AG04450 (cell line): ENCODE data around the gene ZNF446. TPM values are rescaled to one million over a fixed set of nuclear protein-coding genes. Genes with fewer than 3 reads are reported as not detected.
A peak's percentile ranks its signal among the peaks of the same experiment; 100 is the strongest.

Experiments used
- CTCF ChIA-PET: fragments of 300-600, 350-600 bp; formaldehyde crosslinking; extraction: SDS; loops from one replicate; lab custom pipeline; 2022; ENCODE audit warnings: antibody characterized with exemption, inconsistent platforms; lab: Charles Lee
- POLR2A ChIA-PET: fragments of 350-600 bp; formaldehyde crosslinking; extraction: SDS; loops from one replicate; lab custom pipeline; 2021; ENCODE audit warnings: antibody characterized with exemption, inconsistent platforms; lab: Yijun Ruan, JAX
- DNase-seq: peaks from one replicate; pipeline ENCODE4 v3.0.0-alpha.2; 2011; ENCODE audit warnings: low read depth, low spot score
- H3K27ac ChIP-seq: one replicate; pipeline ENCODE4 v1.5.1; 2012; ENCODE audit warnings: low read depth, low read length, control low read depth
- H3K27me3 ChIP-seq: one replicate; pipeline ENCODE4 v1.6.0; 2012; ENCODE audit warnings: low read length; ENCODE audit not compliant: control insufficient read depth, insufficient read depth
- H3K4me3 ChIP-seq: 2 replicates; pipeline ENCODE4 v1.5.1; 2011; ENCODE audit warnings: mild to moderate bottlenecking, low read depth, low read length, control low read depth
- H3K9me3 ChIP-seq: 2 replicates; pipeline ENCODE4 v1.5.1; 2012; ENCODE audit warnings: low read length; ENCODE audit not compliant: control insufficient read depth, insufficient read depth
- polyA plus RNA-seq: library from polyadenylated mRNA; depleted of rRNA; stranded (reverse); fragments of >200 nt; gene quantifications from 2 replicates; pipeline ENCODE4 v1.2.3, GENCODE V29; 2011
- TF ChIP-seq, protein P1 (sequence below): IDR thresholded peaks from 2 replicates; pipeline ENCODE4 v1.5.1; 2011; ENCODE audit warnings: low read depth, low read length, control low read depth, inconsistent platforms

The ZNF446 gene
- polyA plus RNA-seq, 1 experiment, result 3.7 TPM

DNA sequence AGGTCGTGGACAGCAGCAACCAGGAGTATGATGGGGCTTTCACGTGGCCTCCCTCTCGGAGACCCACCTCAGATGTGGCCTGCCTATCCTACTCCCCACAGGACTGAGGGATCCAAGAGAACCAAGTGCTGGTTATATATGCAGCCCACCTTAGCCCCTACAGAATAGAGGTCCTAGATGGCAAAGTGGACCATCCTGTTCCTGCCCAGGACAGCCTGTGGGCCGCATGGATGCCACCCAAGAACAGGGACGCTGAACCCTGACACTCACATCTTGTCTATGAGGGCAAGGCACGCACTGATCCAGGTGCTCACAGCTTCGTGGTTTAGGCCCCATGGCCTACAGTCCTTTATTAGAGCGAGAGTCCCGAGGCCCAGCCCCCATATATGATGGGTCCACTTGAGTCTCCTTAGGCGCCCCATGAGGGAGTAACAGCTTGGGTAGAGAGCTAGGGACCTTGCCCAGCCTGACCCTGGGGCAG, 37.1 kb downstream of the ZNF446 start:
- H3K27ac ChIP-seq, result no peak overlapping the region
- ChIA-PET POLR2A (interaction anchor here (1.0 kb wide), 1 partner anchor 30 kb away, joined by 3 read pairs; the partner anchor contains the start of gene TRIM28), CTCF (interaction anchor here (1.2 kb wide), 1 partner anchor 68 kb away, joined by 8 read pairs; no protein-coding TSS in a partner anchor)

DNA sequence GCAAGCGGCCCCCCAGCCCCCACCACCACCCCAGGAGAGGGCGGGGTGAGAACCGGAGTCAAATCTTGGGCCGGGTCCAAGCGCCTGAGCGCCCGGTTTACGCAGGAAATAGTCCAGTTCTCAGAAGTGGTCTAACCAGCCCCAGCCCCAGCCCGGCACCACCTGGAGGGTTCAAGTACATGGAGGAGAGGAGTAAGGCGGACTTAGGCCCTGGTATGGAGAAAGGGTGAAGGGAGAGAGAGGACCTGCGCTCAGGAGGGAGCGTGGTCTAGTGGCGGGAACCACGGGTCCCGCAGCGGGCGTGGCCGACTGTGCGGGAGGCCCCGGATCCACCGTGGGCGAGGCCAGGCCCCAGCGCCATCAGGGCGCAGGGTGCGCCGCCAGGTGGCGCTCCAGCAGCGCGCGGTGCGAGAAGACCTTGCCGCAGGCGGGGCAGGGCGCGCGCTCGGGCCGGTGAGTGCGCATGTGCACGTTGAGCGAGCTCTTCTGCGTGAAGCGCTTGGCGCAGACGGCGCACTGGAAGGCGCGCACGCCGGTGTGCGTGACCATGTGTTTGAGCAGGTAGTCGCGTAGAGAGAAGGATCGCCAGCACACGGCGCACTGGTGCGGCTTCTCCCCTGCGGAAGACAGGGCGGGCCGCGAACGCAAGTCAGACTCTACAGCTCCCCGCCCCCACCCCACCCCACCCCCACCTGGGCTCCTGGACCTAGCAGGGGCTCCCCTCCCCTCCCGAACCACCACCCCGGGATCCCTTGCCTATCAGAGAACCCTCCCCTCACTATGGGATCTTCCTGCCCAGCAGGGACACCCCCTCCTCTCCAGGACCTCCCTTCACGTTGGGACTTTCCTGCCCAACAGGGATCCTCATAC, 37.8 kb downstream of the ZNF446 start:
- Histone ChIP-seq H3K27ac (no peak overlapping the region), H3K9me3 (no peaks in the 10 kb centered on the region; the same call in 1 of the 2 replicates), H3K27me3 (no peaks in the 10 kb centered on the region), H3K4me3 (peak overlapping the region; percentile 49)
- TF ChIP-seq, protein P1, sequence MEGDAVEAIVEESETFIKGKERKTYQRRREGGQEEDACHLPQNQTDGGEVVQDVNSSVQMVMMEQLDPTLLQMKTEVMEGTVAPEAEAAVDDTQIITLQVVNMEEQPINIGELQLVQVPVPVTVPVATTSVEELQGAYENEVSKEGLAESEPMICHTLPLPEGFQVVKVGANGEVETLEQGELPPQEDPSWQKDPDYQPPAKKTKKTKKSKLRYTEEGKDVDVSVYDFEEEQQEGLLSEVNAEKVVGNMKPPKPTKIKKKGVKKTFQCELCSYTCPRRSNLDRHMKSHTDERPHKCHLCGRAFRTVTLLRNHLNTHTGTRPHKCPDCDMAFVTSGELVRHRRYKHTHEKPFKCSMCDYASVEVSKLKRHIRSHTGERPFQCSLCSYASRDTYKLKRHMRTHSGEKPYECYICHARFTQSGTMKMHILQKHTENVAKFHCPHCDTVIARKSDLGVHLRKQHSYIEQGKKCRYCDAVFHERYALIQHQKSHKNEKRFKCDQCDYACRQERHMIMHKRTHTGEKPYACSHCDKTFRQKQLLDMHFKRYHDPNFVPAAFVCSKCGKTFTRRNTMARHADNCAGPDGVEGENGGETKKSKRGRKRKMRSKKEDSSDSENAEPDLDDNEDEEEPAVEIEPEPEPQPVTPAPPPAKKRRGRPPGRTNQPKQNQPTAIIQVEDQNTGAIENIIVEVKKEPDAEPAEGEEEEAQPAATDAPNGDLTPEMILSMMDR, result peak; percentile 59
- ChIA-PET CTCF (interaction anchor here (0.7 to 1.2 kb wide), 4 partner anchors 14 to 67 kb away, joined by 3 to 8 read pairs (median 4); partner anchors contain the start of gene CHMP2A), POLR2A (interaction anchor here (1.0 kb wide), 1 partner anchor 30 kb away, joined by 3 read pairs; the partner anchor contains the start of gene TRIM28)
- no peak for DNase-seq

More for the DNA sequence above, 37.1 kb downstream of the ZNF446 start:
- no peak overlapping the region for H3K4me3 ChIP-seq
- DNase-seq, result no peak
- H3K9me3 ChIP-seq, result peaks cover 5% of the 10 kb centered on the region
- no peaks in the 10 kb centered on the region for H3K27me3 ChIP-seq
- TF ChIP-seq, protein P1, result no peak

DNA sequence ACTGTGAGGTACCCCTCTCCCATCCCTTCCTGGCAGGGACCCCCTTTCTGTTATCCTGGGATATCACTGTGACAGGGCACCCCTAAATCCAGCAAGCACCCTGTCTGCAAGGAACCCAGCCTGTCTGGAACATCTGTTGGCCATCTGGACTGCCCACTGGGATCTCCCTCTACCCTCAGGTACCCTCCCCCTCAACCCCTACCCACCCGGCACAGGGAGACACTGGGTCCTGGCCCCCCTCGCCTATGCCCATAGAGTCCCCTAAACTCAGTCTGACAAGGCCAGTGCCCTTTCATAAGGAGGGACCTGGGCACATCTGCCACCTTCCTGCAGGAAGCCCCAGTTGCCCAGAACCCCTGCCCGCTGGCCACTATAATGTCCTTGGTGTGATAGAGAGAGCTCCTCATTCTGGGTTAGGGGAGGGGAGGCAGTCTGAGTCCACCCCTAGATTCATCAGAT, 38.4 kb downstream of the ZNF446 start:
- TF ChIP-seq, protein P1, result no peak
- no peak for DNase-seq
- Histone ChIP-seq H3K27me3 (no peaks in the 10 kb centered on the region), H3K4me3 (peak overlapping the region; percentile 38), H3K27ac (no peak overlapping the region), H3K9me3 (no peaks in the 10 kb centered on the region; the same call in 1 of the 2 replicates)
- ChIA-PET CTCF (interaction anchor here (0.7 to 1.2 kb wide), 4 partner anchors 14 to 66 kb away, joined by 3 to 8 read pairs (median 4); partner anchors contain the start of gene CHMP2A), POLR2A (interaction anchor here (1.0 kb wide), 1 partner anchor 29 kb away, joined by 3 read pairs; the partner anchor contains the start of gene TRIM28)

DNA sequence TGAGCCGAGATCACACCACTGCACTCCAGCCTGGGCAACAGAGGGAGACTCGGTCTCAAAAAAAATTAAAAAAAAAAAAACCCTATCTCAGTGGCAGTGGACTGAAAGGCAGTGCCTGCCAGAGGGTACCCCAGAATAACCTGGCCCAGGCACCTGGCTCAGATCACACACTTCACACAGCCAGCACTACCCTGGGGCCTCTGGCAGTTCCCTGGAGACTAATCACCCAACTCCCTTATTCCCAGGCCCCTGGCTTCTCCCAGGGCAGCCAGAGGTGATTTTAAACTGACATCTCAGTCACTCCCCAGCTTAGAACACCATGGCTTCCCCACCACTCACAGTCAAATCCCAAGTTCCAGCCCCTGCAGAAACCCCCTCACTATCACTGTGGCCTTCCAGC, 39.1 kb downstream of the ZNF446 start:
- no peaks in the 10 kb centered on the region for H3K27me3 ChIP-seq
- H3K27ac ChIP-seq, result no peak overlapping the region
- TF ChIP-seq, protein P1, result no peak
- no peak for DNase-seq
- POLR2A ChIA-PET, result no interaction called here
- CTCF ChIA-PET, result no interaction called here
- H3K4me3 ChIP-seq, result no peak overlapping the region
- H3K9me3 ChIP-seq, result no peaks in the 10 kb centered on the region; the same call in 1 of the 2 replicates
